GM23338 (cell line): ENCODE data around the gene CPNE4. TPM values are rescaled to one million over a fixed set of nuclear protein-coding genes. Genes with fewer than 3 reads are reported as not detected.

Experiments
- ATAC-seq: fragments of 200-7000 bp; cut with Tn5 transposase; 3 replicates; pipeline ENCODE4 v1.9.1; 2020
- DNase-seq: peaks from one replicate; pipeline ENCODE4 v3.0.0-alpha.2; 2015; ENCODE audit warnings: low spot score
- H2AFZ ChIP-seq: fragments of 200-600 bp; sonication (generic); 2 replicates; pipeline ENCODE4 v1.8.0; 2016; ENCODE audit warnings: antibody characterized with exemption, mild to moderate bottlenecking, moderate library complexity
- H3F3A ChIP-seq: fragments of 200-600 bp; sonication (generic); replicated peaks from 2 replicates; pipeline ENCODE4 v1.8.0; 2017; ENCODE audit warnings: antibody characterized with exemption, mixed run types, low read depth
- H3K27ac ChIP-seq: fragments of 200-600 bp; sonication (generic); 2 replicates; pipeline ENCODE4 v1.6.1; 2016; ENCODE audit warnings: low read depth
- H3K27me3 ChIP-seq: fragments of 200-600 bp; sonication (generic); 2 replicates; pipeline ENCODE4 v1.8.0; 2016; ENCODE audit warnings: mild to moderate bottlenecking, mixed run types, moderate library complexity; ENCODE audit not compliant: insufficient read depth
- H3K36me3 ChIP-seq: fragments of 200-600 bp; sonication (generic); 2 replicates; pipeline ENCODE4 v1.8.0; 2016; ENCODE audit warnings: mild to moderate bottlenecking; ENCODE audit not compliant: insufficient read depth
- H3K4me1 ChIP-seq: fragments of 200-600 bp; sonication (generic); 2 replicates; pipeline ENCODE4 v1.8.0; 2016; ENCODE audit warnings: mild to moderate bottlenecking, moderate library complexity; ENCODE audit not compliant: insufficient read depth
- H3K4me2 ChIP-seq: fragments of 200-600 bp; sonication (generic); 2 replicates; pipeline ENCODE4 v1.7.1; 2017; ENCODE audit warnings: mixed run types
- H3K4me3 ChIP-seq: fragments of 200-600 bp; sonication (generic); 2 replicates; pipeline ENCODE4 v1.6.1; 2016; ENCODE audit warnings: mixed run types
- H3K79me2 ChIP-seq: fragments of 200-600 bp; sonication (generic); replicated peaks from 2 replicates; pipeline ENCODE4 v1.8.0; 2017; ENCODE audit warnings: mild to moderate bottlenecking; ENCODE audit not compliant: insufficient read depth
- H3K9me2 ChIP-seq: fragments of 200-600 bp; sonication (generic); 2 replicates; pipeline ENCODE4 v1.8.0; 2017; ENCODE audit not compliant: insufficient read depth
- H4K20me1 ChIP-seq: fragments of 200-600 bp; sonication (generic); replicated peaks from 2 replicates; pipeline ENCODE4 v1.8.0; 2017; ENCODE audit warnings: mild to moderate bottlenecking; ENCODE audit not compliant: insufficient read depth
- H3K27ac Mint-ChIP-seq: 2 replicates; pipeline ENCODE4 v1.8.0; 2020; ENCODE audit warnings: inconsistent platforms, mild to moderate bottlenecking, moderate library complexity, mixed read lengths
- H3K27me3 Mint-ChIP-seq: 3 replicates; pipeline ENCODE4 v1.8.0; 2022; ENCODE audit warnings: low read depth, mild to moderate bottlenecking, moderate library complexity, mixed read lengths, inconsistent platforms; ENCODE audit not compliant: insufficient read depth, poor library complexity
- H3K36me3 Mint-ChIP-seq: 3 replicates; pipeline ENCODE4 v1.8.0; 2021; ENCODE audit warnings: low read depth, mild to moderate bottlenecking, inconsistent platforms, moderate library complexity, mixed read lengths
- H3K4me1 Mint-ChIP-seq: 3 replicates; pipeline ENCODE4 v1.8.0; 2020; ENCODE audit warnings: mild to moderate bottlenecking, inconsistent platforms, mixed read lengths
- H3K4me3 Mint-ChIP-seq: 3 replicates; pipeline ENCODE4 v1.8.0; 2021; ENCODE audit warnings: moderate library complexity, mild to moderate bottlenecking, inconsistent platforms, mixed read lengths
- H3K9me3 Mint-ChIP-seq: 3 replicates; pipeline ENCODE4 v1.8.0; 2020; ENCODE audit warnings: moderate library complexity, mild to moderate bottlenecking, inconsistent platforms, mixed read lengths
- CREB1 ChIP-seq: fragments of 250-450 bp; sonication (Bioruptor Pico); IDR thresholded peaks from 2 replicates; pipeline ENCODE4 v1.5.0; 2020; ENCODE audit warnings: low read depth, mild to moderate bottlenecking, moderate library complexity
- EZH2 ChIP-seq: fragments of 200-600 bp; sonication (generic); IDR thresholded peaks from one replicate; pipeline ENCODE4 v1.8.0; 2017; ENCODE audit warnings: antibody characterized with exemption, mild to moderate bottlenecking, low read depth; ENCODE audit not compliant: unreplicated experiment
- JUNB ChIP-seq: IDR thresholded peaks from one replicate; pipeline ENCODE4 v1.6.1; 2016; ENCODE audit warnings: antibody characterized with exemption; ENCODE audit not compliant: unreplicated experiment
- NANOG ChIP-seq: IDR thresholded peaks from 2 replicates; pipeline ENCODE4 v1.6.1; 2016; ENCODE audit warnings: antibody characterized with exemption, borderline replicate concordance
- REST ChIP-seq: IDR thresholded peaks from one replicate; pipeline ENCODE4 v1.6.1; 2018; ENCODE audit warnings: antibody characterized with exemption; ENCODE audit not compliant: unreplicated experiment
- STAT1 ChIP-seq: IDR thresholded peaks from one replicate; pipeline ENCODE4 v1.6.1; 2016; ENCODE audit warnings: antibody characterized with exemption; ENCODE audit not compliant: unreplicated experiment
- ZNF331 ChIP-seq: fragments of 250-450 bp; sonication (Bioruptor Pico); IDR thresholded peaks from 2 replicates; pipeline ENCODE4 v1.5.0; 2020; ENCODE audit warnings: low read depth, mild to moderate bottlenecking, moderate library complexity
- ZNF462 ChIP-seq: fragments of 250-450 bp; sonication (Bioruptor Pico); IDR thresholded peaks from 2 replicates; pipeline ENCODE4 v1.5.0; 2020; ENCODE audit warnings: mild to moderate bottlenecking, moderate library complexity
- polyA plus RNA-seq: library from polyadenylated mRNA; unstranded; fragments of >200 nt; fragmentation: Nextera tagmentation; extraction: Ambion mirVana; gene quantifications from 2 replicates; pipeline ENCODE4 v1.2.1, GENCODE V29; 2016
- total RNA-seq: library from RNA; depleted of rRNA; stranded (reverse); fragments of >200 nt; shearing (Covaris generic); gene quantifications from 2 replicates; pipeline ENCODE4 v1.2.3, GENCODE V29; 2014

Gene CPNE4
- total and polyA plus RNA-seq, 2 experiments from 2014 or later: 2.0 to 6.5 TPM

- Histone ChIP-seq H3K36me3 (no peaks in the 10 kb centered on the region), H4K20me1 (no peaks in the 10 kb centered on the region), H2AFZ (no peak overlapping the region), H3K79me2 (no peaks in the 10 kb centered on the region), H3K27me3 (no peaks in the 10 kb centered on the region; the same call in 1 of the 2 replicates), H3K4me1 (peaks cover 14% of the 10 kb centered on the region), H3K9me2 (no peaks in the 10 kb centered on the region), H3K4me3 (no peak overlapping the region), H3K4me2 (no peak overlapping the region), H3K27ac (no peak overlapping the region), H3F3A (no peaks in the 10 kb centered on the region)
- Mint-ChIP-seq H3K4me3 (no peak overlapping the region), H3K27me3 (peaks cover 3% of the 10 kb centered on the region), H3K4me1 (peaks cover 20% of the 10 kb centered on the region), H3K27ac (no peak overlapping the region), H3K9me3 (no peaks in the 10 kb centered on the region), H3K36me3 (no peaks in the 10 kb centered on the region)
- ATAC-seq: no peak
- TF ChIP-seq ZNF331: no peak
- no peak for TF ChIP-seq REST
- no peak for TF ChIP-seq NANOG
- TF ChIP-seq EZH2: no peak
- TF ChIP-seq CREB1 (CRISPR knock-in tag): no peak
- DNase-seq: no peak
These were observed 233.2 kb downstream of the CPNE4 start for GRCh38 chr3:131801566-131801965.

GRCh38 chr3:131797776-131798175 lies 237.0 kb downstream of the CPNE4 start:
- Mint-ChIP-seq H3K27me3 (peaks cover 7% of the 10 kb centered on the region), H3K9me3 (no peaks in the 10 kb centered on the region), H3K4me3 (no peak overlapping the region), H3K36me3 (no peaks in the 10 kb centered on the region), H3K27ac (no peak overlapping the region), H3K4me1 (peaks cover 40% of the 10 kb centered on the region)
- TF ChIP-seq JUNB (no peak), STAT1 (no peak), ZNF462 (CRISPR knock-in tag) (no peak)
- no peak overlapping the region for H3K4me3 ChIP-seq
- H3F3A ChIP-seq: no peaks in the 10 kb centered on the region
- H3K4me2 ChIP-seq: no peak overlapping the region
- no peak for ATAC-seq
- no peaks in the 10 kb centered on the region for H3K79me2 ChIP-seq
- no peaks in the 10 kb centered on the region; the same call in 1 of the 2 replicates for H3K27me3 ChIP-seq
- no peak overlapping the region for H2AFZ ChIP-seq
- DNase-seq: no peak
- no peaks in the 10 kb centered on the region for H4K20me1 ChIP-seq
- H3K9me2 ChIP-seq: no peaks in the 10 kb centered on the region; the same call in 1 of the 2 replicates
- peaks cover 27% of the 10 kb centered on the region for H3K4me1 ChIP-seq
- no peaks in the 10 kb centered on the region for H3K36me3 ChIP-seq
- H3K27ac ChIP-seq: no peak overlapping the region
